A549 (cell line): ENCODE measurements around the gene SYNGR2. TPM values are rescaled to one million over a fixed set of nuclear protein-coding genes. Genes with fewer than 3 reads are reported as not detected.
"Not testable (repeated sequence)": the region's sequence is repeated elsewhere in the genome, so short reads cannot be mapped to it uniquely, and the experiment has no call there.

ENCODE experiments used
- ATAC-seq, 2 experiments: fragments of 200-7000 bp in 1 of 2; fragments of >200 bp in 1 of 2; cut with Nextera tagmentation in 1 of 2; cut with Tn5 transposase in 1 of 2; 3 replicates each; pipeline versions ENCODE4 v1.8.0 to v1.9.1; 2018 to 2020; ENCODE audit warnings: mild to moderate bottlenecking in 1 of 2, moderate library complexity in 1 of 2
- CTCF ChIA-PET: fragments of 300-600 bp; sonication (Branson Sonifier 250); formaldehyde crosslinking; extraction: SDS; loops from one replicate; lab custom pipeline; 2021; ENCODE audit warnings: antibody characterized with exemption, inconsistent platforms; lab: Yijun Ruan, JAX
- POLR2A ChIA-PET: fragments of 350-600 bp; formaldehyde crosslinking; extraction: SDS; loops from one replicate; lab custom pipeline; 2021; ENCODE audit warnings: antibody characterized with exemption, inconsistent platforms; lab: Yijun Ruan, JAX
- DNase-seq, 2 experiments: peaks; one replicate each; pipeline versions ENCODE4 v3.0.0 to v3.0.0-alpha.2; 2011 to 2016; ENCODE audit warnings: low read depth in 1 of 2, low spot score in 1 of 2
- FAIRE-seq: peaks from 2 replicates; lab custom pipeline; 2011; peaks lifted over from hg19 to GRCh38; lab: Jason Lieb, UNC
- H3K27ac ChIP-seq, 2 experiments: fragments of >200 bp; sonication (Bioruptor Twin); formaldehyde crosslinking; 3 replicates each; pipeline ENCODE4 v1.5.1; 2016 to 2017
- H3K4me1 ChIP-seq: fragments of >200 bp; sonication (Bioruptor Twin); formaldehyde crosslinking; 3 replicates; pipeline ENCODE4 v1.6.1; 2016
- H3K4me2 ChIP-seq: fragments of >200 bp; sonication (Bioruptor Twin); formaldehyde crosslinking; 3 replicates; pipeline ENCODE4 v1.6.1; 2016
- H3K4me3 ChIP-seq: fragments of >200 bp; sonication (Bioruptor Twin); formaldehyde crosslinking; 3 replicates; pipeline ENCODE4 v1.5.1; 2016
- H3K9me3 ChIP-seq: fragments of >200 bp; sonication (Bioruptor Twin); formaldehyde crosslinking; 3 replicates; pipeline ENCODE4 v1.6.1; 2016
- BCL3 ChIP-seq: fragments of >200 bp; sonication (Bioruptor Twin); formaldehyde crosslinking; IDR thresholded peaks from 3 replicates; pipeline ENCODE4 v1.6.1; 2016
- CBX2 ChIP-seq: fragments of 200-600 bp; sonication (generic); IDR thresholded peaks from 2 replicates; pipeline ENCODE4 v1.6.1; 2016; ENCODE audit warnings: low read depth, mild to moderate bottlenecking, borderline replicate concordance
- CBX8 ChIP-seq: fragments of 200-600 bp; sonication (generic); IDR thresholded peaks from 2 replicates; pipeline ENCODE4 v1.6.1; 2016
- CHD2 ChIP-seq: fragments of 150-350 bp; IDR thresholded peaks from 2 replicates; pipeline ENCODE4 v1.6.1; 2014; ENCODE audit warnings: low read length; ENCODE audit not compliant: partially characterized antibody
- CTCF ChIP-seq: fragments of >200 bp; sonication (Bioruptor Twin); formaldehyde crosslinking; IDR thresholded peaks from 3 replicates; pipeline ENCODE4 v1.5.1; 2016
- EHF ChIP-seq: fragments of 250-450 bp; sonication (Bioruptor Pico); IDR thresholded peaks from 2 replicates; pipeline ENCODE4 v1.5.0; 2020; ENCODE audit warnings: mild to moderate bottlenecking
- EP300 ChIP-seq, 2 experiments: fragments of >200 bp; sonication (Bioruptor Twin); formaldehyde crosslinking; IDR thresholded peaks; 2 replicates in 1 of 2; 3 replicates in 1 of 2; pipeline ENCODE4 v1.6.1; 2016 to 2017
- ESRRA ChIP-seq: fragments of 150-350 bp; IDR thresholded peaks from 2 replicates; pipeline ENCODE4 v1.6.1; 2014; ENCODE audit warnings: mild to moderate bottlenecking, low read length, borderline replicate concordance
- FOSL2 ChIP-seq, 2 experiments: fragments of 450-650 bp in 1 of 2; fragments of >200 bp in 1 of 2; sonication (Bioruptor Twin) in 1 of 2; formaldehyde crosslinking; IDR thresholded peaks; 2 replicates each; pipeline versions ENCODE4 v1.5.0 to v1.6.1; 2016 to 2020; ENCODE audit warnings: mild to moderate bottlenecking in 1 of 2, moderate library complexity in 1 of 2
- GATA3 ChIP-seq: IDR thresholded peaks from 2 replicates; pipeline ENCODE4 v1.6.1; 2012; ENCODE audit warnings: borderline replicate concordance
- HOXB13 ChIP-seq: fragments of 250-450 bp; sonication (Bioruptor Pico); IDR thresholded peaks from 2 replicates; pipeline ENCODE4 v1.5.0; 2020; ENCODE audit warnings: low read depth, mild to moderate bottlenecking, moderate library complexity
- HOXB5 ChIP-seq: fragments of 250-450 bp; sonication (Bioruptor Pico); IDR thresholded peaks from 2 replicates; pipeline ENCODE4 v1.5.0; 2020; ENCODE audit warnings: mild to moderate bottlenecking, moderate library complexity
- JUN ChIP-seq, 2 experiments: fragments of >200 bp; sonication (Bioruptor Twin); formaldehyde crosslinking; IDR thresholded peaks; 2 replicates in 1 of 2; 3 replicates in 1 of 2; pipeline ENCODE4 v1.6.1; 2016 to 2017
- KDM1A ChIP-seq: fragments of 200-600 bp; sonication (generic); IDR thresholded peaks from 2 replicates; pipeline ENCODE4 v1.6.1; 2016; ENCODE audit warnings: low read depth, mild to moderate bottlenecking
- KDM5A ChIP-seq: fragments of 200-600 bp; sonication (generic); IDR thresholded peaks from 2 replicates; pipeline ENCODE4 v1.6.1; 2016; ENCODE audit warnings: antibody characterized with exemption, mild to moderate bottlenecking
- MAZ ChIP-seq: fragments of 150-350 bp; IDR thresholded peaks from 2 replicates; pipeline ENCODE4 v1.6.1; 2014; ENCODE audit warnings: antibody characterized with exemption, low read depth, low read length, borderline replicate concordance
- MYC ChIP-seq: IDR thresholded peaks from 2 replicates; pipeline ENCODE4 v1.6.1; 2012; ENCODE audit warnings: mild to moderate bottlenecking, inconsistent platforms, low read length, improper control_type of control experiment, borderline replicate concordance
- NFE2L2 ChIP-seq: fragments of 150-350 bp; conservative IDR thresholded peaks from 2 replicates; pipeline ENCODE4 v1.6.1; 2014; ENCODE audit warnings: low read length
- NPAS2 ChIP-seq: fragments of 250-450 bp; sonication (Bioruptor Pico); IDR thresholded peaks from 2 replicates; pipeline ENCODE4 v1.8.0; 2022; ENCODE audit warnings: mild to moderate bottlenecking, moderate library complexity, borderline replicate concordance
- NR3C1 ChIP-seq: fragments of >200 bp; sonication (Bioruptor Twin); formaldehyde crosslinking; IDR thresholded peaks from 3 replicates; pipeline ENCODE4 v1.6.1; 2017
- POLR2A ChIP-seq: IDR thresholded peaks from 2 replicates; pipeline ENCODE4 v1.6.1; 2012; ENCODE audit warnings: mild to moderate bottlenecking, low read length
- RCOR1 ChIP-seq: fragments of 150-350 bp; IDR thresholded peaks from 2 replicates; pipeline ENCODE4 v1.6.1; 2014; ENCODE audit warnings: antibody characterized with exemption, low read length, low read depth
- SMC3 ChIP-seq: fragments of >200 bp; sonication (Bioruptor Twin); formaldehyde crosslinking; IDR thresholded peaks from 3 replicates; pipeline ENCODE4 v1.6.1; 2018; ENCODE audit warnings: inconsistent platforms
- SREBF2 ChIP-seq: fragments of 450-650 bp; IDR thresholded peaks from 2 replicates; pipeline ENCODE4 v1.6.1; 2014; ENCODE audit warnings: mild to moderate bottlenecking, moderate library complexity
- TFCP2L1 ChIP-seq: fragments of 250-450 bp; sonication (Bioruptor Pico); IDR thresholded peaks from 2 replicates; pipeline ENCODE4 v1.5.0; 2021; ENCODE audit warnings: mild to moderate bottlenecking
- WGBS: methylation state at CpG from one replicate; pipeline ENCODE4 v1.1.6; 2017; ENCODE audit errors: missing lambda C conversion rate; 5-methylcytosine and 5-hydroxymethylcytosine counted together
- polyA plus RNA-seq, 4 experiments: library from polyadenylated mRNA; depleted of rRNA in 3 of 4; stranded (reverse); fragments of >200 nt; fragmentation: RNase III in 1 of 4; extraction: RNeasy Plus Mini Kit Qiagen cat#74134 plus additional on column Dnase treatment in 1 of 4; gene quantifications; 2 replicates in 3 of 4; 3 replicates in 1 of 4; pipeline ENCODE4 v1.2.3, GENCODE V29; 2011 to 2017
- TF ChIP-seq, protein P1 (sequence below): fragments of 250-450 bp; sonication (Bioruptor Pico); IDR thresholded peaks from 2 replicates; pipeline ENCODE4 v1.5.0; 2021; ENCODE audit warnings: mild to moderate bottlenecking, moderate library complexity, borderline replicate concordance
- TF ChIP-seq, protein P2 (sequence below): fragments of >200 bp; sonication (Bioruptor Twin); formaldehyde crosslinking; IDR thresholded peaks from 2 replicates; pipeline ENCODE4 v1.6.1; 2016

The SYNGR2 gene
- polyA plus RNA-seq, 2 of the 4 experiments (the other 2 are of a cell fraction), result 102 to 113 TPM

DNA sequence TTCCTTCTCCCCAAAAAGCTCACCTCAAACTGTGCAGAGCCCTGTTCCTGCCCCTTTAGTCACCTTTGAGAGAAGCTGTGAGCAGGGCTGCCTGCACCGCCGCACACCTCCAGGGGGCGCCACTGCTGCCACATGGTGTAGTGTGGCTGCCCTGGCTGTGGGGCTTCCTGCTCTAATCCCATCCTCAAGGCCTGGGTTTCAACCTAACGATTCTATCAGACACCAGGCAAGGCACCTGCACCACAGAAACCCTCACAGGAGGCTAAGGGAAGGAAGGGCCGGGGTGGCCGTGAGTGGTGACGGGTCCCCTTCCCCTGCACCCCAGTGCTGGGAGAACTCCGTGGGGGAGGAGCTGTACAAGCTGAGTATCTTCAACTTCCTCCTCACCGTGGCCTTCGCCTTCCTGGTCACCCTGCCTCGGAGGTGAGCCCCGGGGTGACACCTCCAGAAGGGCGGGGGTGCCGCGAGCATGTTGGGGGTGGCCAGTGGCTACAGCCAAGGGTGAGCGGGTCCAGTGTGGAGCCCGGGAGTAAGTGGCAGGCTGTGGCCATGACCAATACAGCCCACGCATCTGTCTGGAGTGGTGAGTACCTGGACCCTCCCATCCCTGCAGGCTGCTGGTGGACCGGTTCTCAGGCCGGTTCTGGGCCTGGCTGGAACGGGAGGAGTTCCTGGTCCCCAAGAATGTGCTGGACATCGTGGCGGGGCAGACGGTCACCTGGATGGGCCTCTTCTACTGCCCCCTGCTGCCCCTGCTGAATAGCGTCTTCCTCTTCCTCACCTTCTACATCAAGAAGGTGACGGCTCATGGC, 30.8 kb upstream of the SYNGR2 start (continued):
- TF ChIP-seq CTCF (peak; percentile 51), NFE2L2 (no peak), EP300 (IDR thresholded peaks at IDR 0.05) (no peak), JUN (IDR thresholded peaks at IDR 0.05) (no peak), MAZ (no peak), GATA3 (no peak), HOXB13 (CRISPR knock-in tag) (no peak), BCL3 (no peak), CBX2 (no peak), FOSL2 (IDR thresholded peaks at IDR 0.05) (no peak), FOSL2 (CRISPR knock-in tag; IDR thresholded peaks at IDR 0.05) (no peak), KDM1A (no peak), ESRRA (no peak), CBX8 (no peak), EHF (CRISPR knock-in tag) (no peak), SMC3 (0 out of 3 replicates have a peak, but pooled peaks have one; percentile 7), RCOR1 (no peak), KDM5A (no peak), POLR2A (no peak), NPAS2 (CRISPR knock-in tag) (no peak), TFCP2L1 (CRISPR knock-in tag) (no peak)
- TF ChIP-seq, protein P1, sequence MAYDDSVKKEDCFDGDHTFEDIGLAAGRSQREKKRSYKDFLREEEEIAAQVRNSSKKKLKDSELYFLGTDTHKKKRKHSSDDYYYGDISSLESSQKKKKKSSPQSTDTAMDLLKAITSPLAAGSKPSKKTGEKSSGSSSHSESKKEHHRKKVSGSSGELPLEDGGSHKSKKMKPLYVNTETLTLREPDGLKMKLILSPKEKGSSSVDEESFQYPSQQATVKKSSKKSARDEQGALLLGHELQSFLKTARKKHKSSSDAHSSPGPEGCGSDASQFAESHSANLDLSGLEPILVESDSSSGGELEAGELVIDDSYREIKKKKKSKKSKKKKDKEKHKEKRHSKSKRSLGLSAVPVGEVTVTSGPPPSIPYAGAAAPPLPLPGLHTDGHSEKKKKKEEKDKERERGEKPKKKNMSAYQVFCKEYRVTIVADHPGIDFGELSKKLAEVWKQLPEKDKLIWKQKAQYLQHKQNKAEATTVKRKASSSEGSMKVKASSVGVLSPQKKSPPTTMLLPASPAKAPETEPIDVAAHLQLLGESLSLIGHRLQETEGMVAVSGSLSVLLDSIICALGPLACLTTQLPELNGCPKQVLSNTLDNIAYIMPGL (CRISPR knock-in tag), result no peak

- TF ChIP-seq CBX8, result no peak
- TF ChIP-seq SREBF2, result no peak
- no peak for TF ChIP-seq CHD2
- no peak for TF ChIP-seq MYC
- no peak for TF ChIP-seq POLR2A
- TF ChIP-seq HOXB5, result no peak
- TF ChIP-seq, protein P2, sequence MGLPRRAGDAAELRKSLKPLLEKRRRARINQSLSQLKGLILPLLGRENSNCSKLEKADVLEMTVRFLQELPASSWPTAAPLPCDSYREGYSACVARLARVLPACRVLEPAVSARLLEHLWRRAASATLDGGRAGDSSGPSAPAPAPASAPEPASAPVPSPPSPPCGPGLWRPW, result no peak
- no peak for TF ChIP-seq BCL3
- TF ChIP-seq NR3C1, result no peak
- H3K4me1 ChIP-seq, result peaks cover 27% of the 10 kb centered on the region
- ATAC-seq, result no peak
- no peak for FAIRE-seq
- WGBS, result 85% methylated on average over 17 of the region's 17 CpGs
- no peak overlapping the region for H3K4me3 ChIP-seq
- no peaks in the 10 kb centered on the region for H3K9me3 ChIP-seq
- ChIA-PET POLR2A (interaction anchor here (1.7 kb wide), 1 partner anchor 180 kb away, joined by 4 read pairs; the partner anchor contains the start of gene TNRC6C), CTCF (interaction anchor here (0.6 to 24.0 kb wide), 18 partner anchors 9 to 124 kb away, joined by 3 to 295 read pairs (median 6); partner anchors contain the start of genes SYNGR2, TK1, TMC6 and TMC8)
- DNase-seq, result no peak
- no peak overlapping the region for H3K4me2 ChIP-seq
- H3K27ac ChIP-seq, result no peak overlapping the region
Observed at GRCh38 chr17:78138204-78139060, 29.9 kb upstream of the SYNGR2 start.

- H3K4me1 ChIP-seq, result peaks cover 40% of the 10 kb centered on the region
- FAIRE-seq, H3K9me3 ChIP-seq, ATAC-seq, DNase-seq: not testable (repeated sequence)
- WGBS, result 65% methylated on average over 12 of the region's 12 CpGs
- peak overlapping the region; percentile 30 for H3K4me3 ChIP-seq
- CTCF ChIA-PET, result interaction anchor here (1.1 to 24.0 kb wide), 8 partner anchors 10 to 126 kb away, joined by 3 to 295 read pairs (median 5); partner anchors contain the start of genes SYNGR2, TK1, TMC6 and TMC8
- peak overlapping the region; percentile 84 for H3K4me2 ChIP-seq
- POLR2A ChIA-PET, result interaction anchor here (0.7 to 3.0 kb wide), 6 partner anchors 9 to 98 kb away, joined by 3 to 8 read pairs (median 4); partner anchors contain the start of genes SYNGR2 and TMC8
- H3K27ac ChIP-seq, result peak overlapping the region; percentile 49 to 65; a peak in 5 of 6 replicates
Observed at GRCh38 chr17:78139861-78140168, 28.6 kb upstream of the SYNGR2 start.
